ENCODE data around the gene KRTAP19-3. TPM values are rescaled to one million over a fixed set of nuclear protein-coding genes. Genes with fewer than 3 reads are reported as not detected.

Gene KRTAP19-3
- total and polyA plus RNA-seq, 2 of the 8 experiments (the other 6 are each of a cell fraction or from before 2014, with no cell fraction given) = not detected

- 100% methylated on average over 1 of the region's 1 CpG; no CpG with 5 or more reads in 1 of the 2 experiments for WGBS, 2 experiments (ENCODE audit: extremely low coverage in 1 of 2, insufficient coverage in 1 of 2, insufficient read length in 1 of 2, insufficient replicate concordance in 2 of 2, low coverage in 1 of 2, low lambda C conversion rate in 2 of 2, missing lambda C conversion rate in 1 of 2)
- H4K5ac ChIP-seq (ENCODE audit: insufficient read length, low read depth, low read length) = no peak overlapping the region
- H3K23ac ChIP-seq (ENCODE audit: insufficient read length) = no peak overlapping the region
- no peak overlapping the region for H4K8ac ChIP-seq (ENCODE audit: extremely low read depth, insufficient read depth, low read length)
- H2BK20ac ChIP-seq (ENCODE audit: low read length) = no peak overlapping the region
- H4K20me1 ChIP-seq (replicated peaks in 1 of 2; ENCODE audit: control insufficient read depth in 1 of 2, insufficient read depth in 2 of 2, low read length in 2 of 2) = no peaks in the 10 kb centered on the region
- H4K91ac ChIP-seq (replicated peaks; ENCODE audit: insufficient read length, low read length) = no peak overlapping the region
- H3K56ac ChIP-seq (replicated peaks; ENCODE audit: insufficient read length, low read depth, low read length) = no peak overlapping the region
- no peaks in the 10 kb centered on the region for H3K23me2 ChIP-seq (ENCODE audit: low read depth, low read length)
- H3K4ac ChIP-seq (replicated peaks; ENCODE audit: insufficient read length, low read depth, low read length) = no peak overlapping the region
- no peak overlapping the region for H3K4me3 ChIP-seq (ENCODE audit: extremely low read depth in 1 of 4, insufficient read depth in 2 of 4, low read depth in 3 of 4, low read length in 4 of 4)
- no peak for FAIRE-seq
- no peak overlapping the region for H2AK5ac ChIP-seq (ENCODE audit: low read depth, low read length)
- no peak overlapping the region for H3K27ac ChIP-seq (ENCODE audit: low read depth, low read length)
- H2AFZ ChIP-seq (ENCODE audit: low read length) = no peak overlapping the region; the same call in 1 of the 2 replicates
- ChIA-PET POLR2A (ENCODE audit: partially characterized antibody) (no interaction called here), CTCF (ENCODE audit: partially characterized antibody) (interaction anchor here (0.8 to 3.5 kb wide), 2 partner anchors 10 to 833 kb away, joined by 3 to 15 read pairs; no protein-coding TSS in a partner anchor)
- H3K79me1 ChIP-seq (ENCODE audit: low read depth, low read length) = no peaks in the 10 kb centered on the region
- no peak overlapping the region for H3K4me2 ChIP-seq (ENCODE audit: insufficient read depth in 1 of 2, low read depth in 2 of 2, low read length in 2 of 2)
- H2BK12ac ChIP-seq (ENCODE audit: low read depth, low read length) = no peak overlapping the region
- no peaks in the 10 kb centered on the region for H3K4me1 ChIP-seq (replicated peaks in 1 of 4; ENCODE audit: control insufficient read depth in 3 of 4, insufficient read depth in 4 of 4, low read length in 3 of 4)
- no peaks in the 10 kb centered on the region for H3K27me3 ChIP-seq (replicated peaks in 1 of 4; ENCODE audit: control insufficient read depth in 3 of 4, extremely low read depth in 1 of 4, insufficient read depth in 3 of 4, low read length in 3 of 4)
- no peak overlapping the region for H2BK120ac ChIP-seq (replicated peaks; ENCODE audit: low read depth, low read length)
- peaks cover 0 to 4% of the 10 kb centered on the region in 2 experiments; a peak in 1 of 4 replicates for H3K9me3 ChIP-seq (ENCODE audit: insufficient read depth in 2 of 2, low read depth in 1 of 2, low read length in 1 of 2)
- no peak overlapping the region for H3K14ac ChIP-seq (ENCODE audit: insufficient read length)
- H3K18ac ChIP-seq (ENCODE audit: extremely low read depth, low read length) = no peak overlapping the region
- no peak overlapping the region for H2BK15ac ChIP-seq (ENCODE audit: low read length)
- no peak overlapping the region for H3K9ac ChIP-seq (replicated peaks in 1 of 4; ENCODE audit: extremely low read depth in 1 of 4, low read depth in 3 of 4, low read length in 3 of 4)
- no peak overlapping the region for H2BK5ac ChIP-seq (ENCODE audit: low read depth, low read length)
- peaks cover 0 to 3% (median 0%) of the 10 kb centered on the region in 4 experiments; a peak in 1 of 8 replicates for H3K36me3 ChIP-seq (ENCODE audit: control insufficient read depth in 2 of 4, insufficient read depth in 4 of 4, low read length in 3 of 4)
- no peak for DNase-seq (ENCODE audit: low read depth in 1 of 2, low spot score in 2 of 2)
- H3K79me2 ChIP-seq (ENCODE audit: control insufficient read depth in 1 of 2, insufficient read depth in 2 of 2, low read length in 2 of 2) = no peaks in the 10 kb centered on the region
- no peak for TF ChIP-seq SP1 (IDR thresholded peaks at IDR 0.05; ENCODE audit: low read depth, low read length)
- no peak for TF ChIP-seq TAF1 (IDR thresholded peaks at IDR 0.05; ENCODE audit: low read depth, low read length)
- no peak for TF ChIP-seq ASH2L (IDR thresholded peaks at IDR 0.05; ENCODE audit: low read length)
- TF ChIP-seq BCL11A (IDR thresholded peaks at IDR 0.05; ENCODE audit: low read depth in 2 of 2, low read length in 2 of 2) = no peak
- no peak for TF ChIP-seq RFX5 (IDR thresholded peaks at IDR 0.05; ENCODE audit: borderline replicate concordance, low read depth, low read length)
- no peak for TF ChIP-seq SRF (IDR thresholded peaks at IDR 0.05; ENCODE audit: low read depth, low read length)
- TF ChIP-seq KDM1A (IDR thresholded peaks at IDR 0.05; ENCODE audit: borderline replicate concordance, low read length) = no peak
- no peak for TF ChIP-seq CHD2 (IDR thresholded peaks at IDR 0.05; ENCODE audit: low read length)
- TF ChIP-seq EGR1 (IDR thresholded peaks at IDR 0.05; ENCODE audit: borderline replicate concordance, low read depth, low read length) = no peak
- TF ChIP-seq CREB1 (IDR thresholded peaks at IDR 0.05) = no peak
- TF ChIP-seq SP4 (IDR thresholded peaks at IDR 0.05; ENCODE audit: low read length) = no peak
- no peak for TF ChIP-seq KDM5A (IDR thresholded peaks at IDR 0.05; ENCODE audit: low read length)
- no peak for TF ChIP-seq HDAC2 (IDR thresholded peaks at IDR 0.05; ENCODE audit: borderline replicate concordance in 1 of 2, low read depth in 2 of 2, low read length in 2 of 2)
Observed at GRCh38 chr21:30515681-30516080, 23.9 kb upstream of the KRTAP19-3 start.

All from H1 (cell line).